ENCODE data around the gene DCAF8L2. TPM values are rescaled to one million over a fixed set of nuclear protein-coding genes. Genes with fewer than 3 reads are reported as not detected.
A peak's percentile ranks its signal among the peaks of the same experiment; 100 is the strongest.
"Not testable (repeated sequence)": the region's sequence is repeated elsewhere in the genome, so short reads cannot be mapped to it uniquely, and the experiment has no call there.

Gene DCAF8L2
- total and polyA plus RNA-seq, 5 experiments from 2014 or later = not detected

- no peak overlapping the region for H3K4me3 Mint-ChIP-seq
- H3K27me3 Mint-ChIP-seq = no peaks in the 10 kb centered on the region
- DNase-seq (no peak), ATAC-seq (no peak)
- H3K4me1 Mint-ChIP-seq = no peaks in the 10 kb centered on the region
- H3K36me3 Mint-ChIP-seq = no peaks in the 10 kb centered on the region
- H3K27ac Mint-ChIP-seq = no peak overlapping the region
- POLR2A ChIA-PET = no interaction called here
- peaks cover 0 to 17% (median 2%) of the 10 kb centered on the region in 9 donors for H3K9me3 Mint-ChIP-seq
Measured at GRCh38 chrX:27608671-27609070, 18.5 kb downstream of the DCAF8L2 start.

GRCh38 chrX:27619459-27619858, 29.3 kb downstream of the DCAF8L2 start:
- ATAC-seq = no peak

GRCh38 chrX:27619975-27620374, 29.8 kb downstream of the DCAF8L2 start:
- Mint-ChIP-seq H3K27ac (no peak overlapping the region), H3K36me3 (no peaks in the 10 kb centered on the region), H3K4me3 (no peak overlapping the region), H3K4me1 (no peaks in the 10 kb centered on the region), H3K27me3 (peaks cover 0 to 1% (median 0%) of the 10 kb centered on the region in 5 donors), H3K9me3 (peaks cover 0 to 6% (median 0%) of the 10 kb centered on the region in 9 donors)
- POLR2A ChIA-PET = no interaction called here
- DNase-seq (no peak), ATAC-seq (no peak)

More at GRCh38 chrX:27619459-27619858, 29.3 kb downstream of the DCAF8L2 start:
- Mint-ChIP-seq H3K27me3 (peaks cover 0 to 1% (median 0%) of the 10 kb centered on the region in 5 donors), H3K27ac (no peak overlapping the region), H3K36me3 (no peaks in the 10 kb centered on the region), H3K9me3 (peaks cover 0 to 6% (median 0%) of the 10 kb centered on the region in 9 donors), H3K4me3 (no peak overlapping the region), H3K4me1 (no peaks in the 10 kb centered on the region)
- POLR2A ChIA-PET = no interaction called here
- DNase-seq = no peak

- Mint-ChIP-seq H3K27me3 (peaks cover 0 to 1% (median 0%) of the 10 kb centered on the region in 5 donors), H3K36me3 (no peaks in the 10 kb centered on the region), H3K9me3 (peaks cover 0 to 10% (median 3%) of the 10 kb centered on the region in 9 donors), H3K4me3 (no peak overlapping the region), H3K4me1 (no peaks in the 10 kb centered on the region), H3K27ac (no peak overlapping the region)
- ATAC-seq = no peak
- POLR2A ChIA-PET = no interaction called here
- DNase-seq = no peak
Measured at GRCh38 chrX:27622883-27623282, 32.7 kb downstream of the DCAF8L2 start.

GRCh38 chrX:27626066-27626465, 35.9 kb downstream of the DCAF8L2 start:
- POLR2A ChIA-PET = no interaction called here
- Mint-ChIP-seq H3K27ac (no peak overlapping the region), H3K9me3 (peaks cover 0 to 13% (median 7%) of the 10 kb centered on the region in 9 donors), H3K4me3 (no peak overlapping the region), H3K4me1 (no peaks in the 10 kb centered on the region), H3K27me3 (no peaks in the 10 kb centered on the region), H3K36me3 (no peaks in the 10 kb centered on the region)
- DNase-seq (no peak), ATAC-seq (no peak)

- Mint-ChIP-seq H3K27ac (no peak overlapping the region), H3K36me3 (no peaks in the 10 kb centered on the region), H3K27me3 (no peaks in the 10 kb centered on the region), H3K4me3 (no peak overlapping the region), H3K9me3 (peaks cover 0 to 20% (median 4%) of the 10 kb centered on the region in 9 donors), H3K4me1 (no peaks in the 10 kb centered on the region)
- no peak for ATAC-seq
- POLR2A ChIA-PET = no interaction called here
- no peak for DNase-seq
Measured at GRCh38 chrX:27633328-27633727, 43.2 kb downstream of the DCAF8L2 start.

GRCh38 chrX:27656581-27656980, 66.4 kb downstream of the DCAF8L2 start:
- ATAC-seq = no peak
- no peaks in the 10 kb centered on the region for H3K9me3 Mint-ChIP-seq
- no peak for DNase-seq
- no peaks in the 10 kb centered on the region for H3K36me3 Mint-ChIP-seq
- H3K27me3 Mint-ChIP-seq = no peaks in the 10 kb centered on the region
- POLR2A ChIA-PET = no interaction called here
- no peak overlapping the region for H3K4me3 Mint-ChIP-seq
- H3K27ac Mint-ChIP-seq = no peak overlapping the region
- H3K4me1 Mint-ChIP-seq = no peaks in the 10 kb centered on the region

GRCh38 chrX:27660878-27661277, 70.7 kb downstream of the DCAF8L2 start:
- Mint-ChIP-seq H3K4me1 (no peaks in the 10 kb centered on the region), H3K27ac (no peak overlapping the region), H3K4me3 (no peak overlapping the region), H3K9me3 (no peaks in the 10 kb centered on the region), H3K27me3 (no peaks in the 10 kb centered on the region), H3K36me3 (no peaks in the 10 kb centered on the region)
- POLR2A ChIA-PET = no interaction called here
- ATAC-seq (no peak), DNase-seq (peak in 1 of 10 donors; percentile 47)

GRCh38 chrX:27671234-27671633, 81.1 kb downstream of the DCAF8L2 start:
- no peaks in the 10 kb centered on the region for H3K4me1 Mint-ChIP-seq
- H3K27ac Mint-ChIP-seq = no peak overlapping the region
- peaks cover 0 to 29% (median 0%) of the 10 kb centered on the region in 9 donors for H3K9me3 Mint-ChIP-seq
- no peaks in the 10 kb centered on the region for H3K27me3 Mint-ChIP-seq
- DNase-seq (no peak), ATAC-seq (no peak)
- H3K4me3 Mint-ChIP-seq = no peak overlapping the region
- POLR2A ChIA-PET = no interaction called here
- no peaks in the 10 kb centered on the region for H3K36me3 Mint-ChIP-seq

GRCh38 chrX:27674491-27674890, 84.3 kb downstream of the DCAF8L2 start:
- no peak overlapping the region for H3K27ac Mint-ChIP-seq

GRCh38 chrX:27675493-27675892, 85.3 kb downstream of the DCAF8L2 start:
- no peak overlapping the region for H3K27ac Mint-ChIP-seq
- DNase-seq = no peak
- H3K4me3 Mint-ChIP-seq = no peak overlapping the region
- no peaks in the 10 kb centered on the region for H3K4me1 Mint-ChIP-seq
- peaks cover 0 to 19% (median 0%) of the 10 kb centered on the region in 9 donors for H3K9me3 Mint-ChIP-seq
- POLR2A ChIA-PET = no interaction called here
- no peaks in the 10 kb centered on the region for H3K36me3 Mint-ChIP-seq
- ATAC-seq = no peak
- no peaks in the 10 kb centered on the region for H3K27me3 Mint-ChIP-seq

More at GRCh38 chrX:27674491-27674890, 84.3 kb downstream of the DCAF8L2 start:
- Mint-ChIP-seq H3K4me1 (no peaks in the 10 kb centered on the region), H3K27me3 (no peaks in the 10 kb centered on the region), H3K9me3 (peaks cover 0 to 24% (median 2%) of the 10 kb centered on the region in 9 donors), H3K36me3 (no peaks in the 10 kb centered on the region), H3K4me3 (no peak overlapping the region)
- DNase-seq = no peak
- ATAC-seq = no peak
- POLR2A ChIA-PET = no interaction called here

- no peak for ATAC-seq
- Mint-ChIP-seq H3K27me3 (no peaks in the 10 kb centered on the region), H3K9me3 (peaks cover 0 to 11% (median 0%) of the 10 kb centered on the region in 9 donors), H3K36me3 (no peaks in the 10 kb centered on the region), H3K27ac (no peak overlapping the region), H3K4me1 (no peaks in the 10 kb centered on the region), H3K4me3 (no peak overlapping the region)
- POLR2A ChIA-PET = no interaction called here
- DNase-seq = no peak
Measured at GRCh38 chrX:27679281-27679680, 89.1 kb downstream of the DCAF8L2 start.

- Mint-ChIP-seq H3K4me1 (no peaks in the 10 kb centered on the region), H3K36me3 (no peaks in the 10 kb centered on the region), H3K9me3 (peaks cover 0 to 11% (median 0%) of the 10 kb centered on the region in 9 donors), H3K27me3 (no peaks in the 10 kb centered on the region), H3K4me3 (no peak overlapping the region), H3K27ac (no peak overlapping the region)
- ATAC-seq (no peak), DNase-seq (no peak)
- POLR2A ChIA-PET = no interaction called here
Measured at GRCh38 chrX:27680726-27681125, 90.6 kb downstream of the DCAF8L2 start.

- H3K36me3 Mint-ChIP-seq, H3K4me1 Mint-ChIP-seq, DNase-seq, H3K4me3 Mint-ChIP-seq, H3K27ac Mint-ChIP-seq, H3K9me3 Mint-ChIP-seq, POLR2A ChIA-PET, H3K27me3 Mint-ChIP-seq, ATAC-seq: not testable (repeated sequence)
Measured at GRCh38 chrX:27683566-27684208, 93.5 kb downstream of the DCAF8L2 start.
